HG03045 (cell line): Measurements from ENCODE around the gene STK11.
"Not testable (repeated sequence)": the region's sequence is repeated elsewhere in the genome, so short reads cannot be mapped to it uniquely, and the experiment has no call there.

Source experiments
- ATAC-seq: cut with Tn5 transposase; IDR thresholded peaks from one replicate; pipeline ENCODE4 v1.9.1; 2021; ENCODE audit warnings: mild to moderate bottlenecking, moderate library complexity; ENCODE audit not compliant: unreplicated experiment

The STK11 gene

GRCh38 chr19:1246265-1247087 is 40.9 kb downstream of the STK11 start:
- ATAC-seq = not testable (repeated sequence)

- ATAC-seq = no peak
These were observed 42.2 kb downstream of the STK11 start for GRCh38 chr19:1247748-1248138.

GRCh38 chr19:1248139-1248785 is 42.7 kb downstream of the STK11 start, which contains the start of gene MIDN:
TSS of gene MIDN (plus strand) at chr19:1248583. CDS start at chr19:1250297, 1,714 bp downstream.
- peak; percentile 13 for ATAC-seq

GRCh38 chr19:1248786-1249297 is 43.3 kb downstream of the STK11 start:
- ATAC-seq = peak; percentile 24

- ATAC-seq = peak; percentile 44
These were observed 43.9 kb downstream of the STK11 start for GRCh38 chr19:1249298-1249989.

GRCh38 chr19:1249990-1250436 is 44.4 kb downstream of the STK11 start:
- ATAC-seq = no peak

- ATAC-seq = no peak
These were observed 45.1 kb downstream of the STK11 start for GRCh38 chr19:1250437-1251260.

- ATAC-seq = no peak
These were observed 46.0 kb downstream of the STK11 start for GRCh38 chr19:1251330-1252220.

GRCh38 chr19:1252221-1252820 is 46.7 kb downstream of the STK11 start:
- no peak for ATAC-seq

- no peak for ATAC-seq
These were observed 47.4 kb downstream of the STK11 start for GRCh38 chr19:1252821-1253513.

- no peak for ATAC-seq
These were observed 48.0 kb downstream of the STK11 start for GRCh38 chr19:1253514-1254080.

GRCh38 chr19:1254081-1254527 is 48.5 kb downstream of the STK11 start:
- ATAC-seq = no peak

- ATAC-seq = no peak
These were observed 49.1 kb downstream of the STK11 start for GRCh38 chr19:1254530-1255185.

- no peak for ATAC-seq
These were observed 49.9 kb downstream of the STK11 start for GRCh38 chr19:1255186-1256161.

GRCh38 chr19:1256646-1257474 is 51.3 kb downstream of the STK11 start:
- no peak for ATAC-seq
